SU-DHL-6 (cell line): ENCODE measurements around the gene NSUN2.

ENCODE experiments used
- CTCF ChIP-seq: fragments of 200-600 bp; sonication (generic); IDR thresholded peaks from one replicate; pipeline ENCODE4 v1.5.1; 2017; ENCODE audit warnings: antibody characterized with exemption, mild to moderate bottlenecking, low read length, moderate library complexity; ENCODE audit not compliant: insufficient read depth, poor library complexity, severe bottlenecking
- EZH2phosphoT487 ChIP-seq: fragments of 200-600 bp; sonication (generic), shearing (Covaris generic); conservative IDR thresholded peaks from 2 replicates; pipeline ENCODE4 v1.6.1; 2018; ENCODE audit warnings: mild to moderate bottlenecking, antibody characterized with exemption, low read length, moderate library complexity, mixed read lengths

- TF ChIP-seq CTCF (no peak), EZH2phosphoT487 (no peak)
Measured at GRCh38 chr5:6649186-6649585, 16.3 kb upstream of the NSUN2 start.
